ENCODE results near the gene TSPYL4.
"Not testable (repeated sequence)": the region's sequence is repeated elsewhere in the genome, so short reads cannot be mapped to it uniquely, and the experiment has no call there.

Gene TSPYL4

DNA sequence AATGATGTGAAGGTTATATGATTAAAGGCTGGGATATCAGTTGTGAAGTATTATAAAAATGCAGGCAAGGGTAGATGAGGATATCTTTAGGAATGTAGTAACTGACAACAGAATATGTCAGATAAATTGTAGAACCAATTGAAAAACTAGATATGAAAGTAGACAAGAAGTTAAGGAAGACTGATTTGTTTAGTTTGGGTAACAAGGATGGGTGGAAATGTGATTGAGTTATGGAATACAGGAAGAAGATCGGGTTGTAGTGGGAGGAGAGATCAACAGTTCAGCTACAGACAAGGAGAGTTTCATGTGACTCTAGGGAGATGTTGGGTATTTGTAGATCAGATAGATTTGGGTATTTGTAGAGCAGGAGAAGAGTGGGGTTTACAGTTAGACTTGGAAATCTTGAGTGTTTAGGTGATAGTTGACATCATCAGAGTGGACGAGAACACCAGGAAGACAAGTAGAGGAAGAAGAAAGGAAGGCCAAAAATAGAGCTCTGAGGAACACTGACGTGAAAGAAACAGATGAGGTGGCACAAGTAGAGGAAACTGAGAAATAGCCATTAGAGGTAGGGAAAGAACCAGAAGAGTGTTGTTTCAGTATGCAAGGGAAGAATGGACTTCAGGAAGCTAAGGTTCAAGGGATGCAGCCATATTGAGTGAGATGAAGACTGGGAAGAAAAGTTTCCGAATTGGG is 38.0 kb upstream of the TSPYL4 start:
- DNase-seq (ENCODE audit: low read depth): no peak
- TF ChIP-seq, protein P1, sequence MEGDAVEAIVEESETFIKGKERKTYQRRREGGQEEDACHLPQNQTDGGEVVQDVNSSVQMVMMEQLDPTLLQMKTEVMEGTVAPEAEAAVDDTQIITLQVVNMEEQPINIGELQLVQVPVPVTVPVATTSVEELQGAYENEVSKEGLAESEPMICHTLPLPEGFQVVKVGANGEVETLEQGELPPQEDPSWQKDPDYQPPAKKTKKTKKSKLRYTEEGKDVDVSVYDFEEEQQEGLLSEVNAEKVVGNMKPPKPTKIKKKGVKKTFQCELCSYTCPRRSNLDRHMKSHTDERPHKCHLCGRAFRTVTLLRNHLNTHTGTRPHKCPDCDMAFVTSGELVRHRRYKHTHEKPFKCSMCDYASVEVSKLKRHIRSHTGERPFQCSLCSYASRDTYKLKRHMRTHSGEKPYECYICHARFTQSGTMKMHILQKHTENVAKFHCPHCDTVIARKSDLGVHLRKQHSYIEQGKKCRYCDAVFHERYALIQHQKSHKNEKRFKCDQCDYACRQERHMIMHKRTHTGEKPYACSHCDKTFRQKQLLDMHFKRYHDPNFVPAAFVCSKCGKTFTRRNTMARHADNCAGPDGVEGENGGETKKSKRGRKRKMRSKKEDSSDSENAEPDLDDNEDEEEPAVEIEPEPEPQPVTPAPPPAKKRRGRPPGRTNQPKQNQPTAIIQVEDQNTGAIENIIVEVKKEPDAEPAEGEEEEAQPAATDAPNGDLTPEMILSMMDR (IDR thresholded peaks at IDR 0.05; ENCODE audit: insufficient read depth, low read depth, low read length, missing control alignments): no peak
- no peak overlapping the region for H3K4me3 ChIP-seq (ENCODE audit: low read length)

- TF ChIP-seq, protein P1 (IDR thresholded peaks at IDR 0.05; ENCODE audit: insufficient read depth, low read depth, low read length, missing control alignments): no peak
- H3K4me3 ChIP-seq (ENCODE audit: low read length): no peak overlapping the region
- no peak for DNase-seq (ENCODE audit: low read depth)
Measured at GRCh38 chr6:116290799-116291198, 36.9 kb upstream of the TSPYL4 start.

DNA sequence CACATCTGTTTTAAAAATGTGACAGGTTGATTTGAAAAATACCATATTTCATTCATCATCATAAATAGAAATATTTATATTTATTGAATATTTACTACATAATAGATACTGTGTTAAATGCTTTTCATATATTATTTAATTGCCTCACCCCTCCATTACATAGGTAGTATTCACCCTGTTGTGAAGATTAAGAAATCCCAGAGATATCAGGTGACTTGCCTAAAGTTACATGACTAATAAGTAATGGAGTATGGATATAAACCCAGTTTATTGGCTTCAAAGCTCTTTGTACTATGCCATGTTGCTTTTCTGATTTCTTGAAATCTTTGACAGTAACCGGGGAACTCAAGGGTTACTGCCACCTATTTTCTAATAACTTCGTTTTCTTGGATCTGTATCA is 36.0 kb upstream of the TSPYL4 start:
- TF ChIP-seq, protein P1 (IDR thresholded peaks at IDR 0.05; ENCODE audit: insufficient read depth, low read depth, low read length, missing control alignments): no peak
- peak; percentile 67 for DNase-seq (ENCODE audit: low read depth)
- H3K4me3 ChIP-seq (ENCODE audit: low read length): no peak overlapping the region

GRCh38 chr6:116287689-116288282 is 33.9 kb upstream of the TSPYL4 start:
- H3K4me3 ChIP-seq (ENCODE audit: low read length): no peak overlapping the region
- TF ChIP-seq, protein P1 (IDR thresholded peaks at IDR 0.05; ENCODE audit: insufficient read depth, low read depth, low read length, missing control alignments): peak; percentile 84
- DNase-seq (ENCODE audit: low read depth): peak; percentile 73

- no peak overlapping the region for H3K4me3 ChIP-seq (ENCODE audit: low read length)
- TF ChIP-seq, protein P1 (IDR thresholded peaks at IDR 0.05; ENCODE audit: insufficient read depth, low read depth, low read length, missing control alignments): no peak
- DNase-seq (ENCODE audit: low read depth): peak; percentile 75
Measured at GRCh38 chr6:116286773-116287358, 33.0 kb upstream of the TSPYL4 start.

DNA sequence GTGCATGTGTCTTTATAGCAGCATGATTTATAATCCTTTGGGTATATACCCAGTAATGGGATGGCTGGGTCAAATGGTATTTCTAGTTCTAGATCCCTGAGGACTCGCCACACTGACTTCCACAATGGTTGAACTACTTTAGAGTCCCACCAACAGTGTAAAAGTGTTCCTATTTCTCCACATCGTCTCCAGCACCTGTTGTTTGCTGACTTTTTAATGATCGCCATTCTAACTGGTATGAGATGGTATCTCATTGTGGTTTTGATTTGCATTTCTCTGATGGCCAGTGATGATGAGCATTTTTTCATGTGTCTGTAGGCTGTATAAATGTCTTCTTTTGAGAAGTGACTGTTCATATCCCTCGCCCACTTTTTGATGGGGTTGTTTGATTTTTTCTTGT is 31.1 kb upstream of the TSPYL4 start:
- H3K4me3 ChIP-seq (ENCODE audit: low read length); DNase-seq (ENCODE audit: low read depth): not testable (repeated sequence)

GRCh38 chr6:116283191-116283590 is 29.3 kb upstream of the TSPYL4 start:
- H3K4me3 ChIP-seq (ENCODE audit: low read length): no peak overlapping the region
- DNase-seq (ENCODE audit: low read depth): no peak
- TF ChIP-seq, protein P1 (IDR thresholded peaks at IDR 0.05; ENCODE audit: insufficient read depth, low read depth, low read length, missing control alignments): no peak
